Ovary (tissue), 9 donors: Measurements from ENCODE around the gene YTHDF2. TPM values are rescaled to one million over a fixed set of nuclear protein-coding genes. Genes with fewer than 3 reads are reported as not detected.
A peak's percentile ranks its signal among the peaks of the same experiment; 100 is the strongest.

Experiments used
- DNase-seq, 5 donors: peaks; one replicate each; pipeline ENCODE4 v3.0.0-alpha.2; 2019 to 2020
- H3K27ac ChIP-seq, 2 donors: fragments of 200-600 bp; one replicate each; pipeline versions ENCODE4 v1.5.1 to v1.8.0; 2019 to 2022
- H3K27me3 ChIP-seq: fragments of 200-600 bp; one replicate; pipeline ENCODE4 v1.8.0; 2022
- H3K36me3 ChIP-seq: fragments of 200-600 bp; sonication (generic); one replicate; pipeline ENCODE4 v1.5.1; 2019
- H3K4me1 ChIP-seq: one replicate; pipeline ENCODE4 v1.8.1; 2013; ENCODE audit warnings: mild to moderate bottlenecking, moderate library complexity; ENCODE audit not compliant: insufficient read depth
- H3K4me3 ChIP-seq: fragments of 200-600 bp; sonication (generic); one replicate; pipeline ENCODE4 v1.5.1; 2017
- H3K9me3 ChIP-seq, 2 donors: fragments of 200-600 bp in 1 of 2; sonication (generic) in 1 of 2; one replicate each; pipeline versions ENCODE4 v1.5.1 to v1.8.1; 2013 to 2019; ENCODE audit warnings: mild to moderate bottlenecking in 1 of 2, moderate library complexity in 1 of 2
- CTCF ChIP-seq, 3 donors: fragments of 450-650 bp in 2 of 3; fragments of 200-600 bp in 1 of 3; IDR thresholded peaks; one replicate each; pipeline versions ENCODE4 v1.5.1 to v1.8.0; 2016 to 2022; ENCODE audit warnings: antibody characterized with exemption in 3 of 3, mild to moderate bottlenecking in 1 of 3
- EP300 ChIP-seq: sonication (generic); formaldehyde crosslinking; IDR thresholded peaks from one replicate; pipeline ENCODE4 v1.6.1; 2017; ENCODE audit warnings: antibody characterized with exemption
- POLR2A ChIP-seq: fragments of 450-650 bp; IDR thresholded peaks from one replicate; pipeline ENCODE4 v1.6.1; 2017; ENCODE audit warnings: antibody characterized with exemption, mild to moderate bottlenecking, moderate library complexity
- WGBS, 3 donors: extraction: QIAGEN DNeasy Blood & Tissue Kit in 1 of 3; methylation state at CpG; one replicate each; pipeline versions ENCODE4 v1.1.5 to v1.1.7; 2013 to 2017; 5-methylcytosine and 5-hydroxymethylcytosine counted together
- intact Hi-C, 4 donors: fragments of 100-400 bp; cut with DNase I; formaldehyde crosslinking; loops; one replicate each; pipeline versions ENCODE4 v1.11.0 to v1.15.1; 2022 to 2023
- polyA plus RNA-seq, 2 donors: library from polyadenylated mRNA; stranded (reverse); fragments of 200-250 nt in 1 of 2; fragments of 350-450 nt in 1 of 2; fragmentation: Illumina TruSeq in 1 of 2; extraction: RNeasy Lipid Tissue Mini Kit (QIAGEN cat#74804) in 1 of 2; gene quantifications; one replicate each; pipeline ENCODE4 v1.2.3, GENCODE V29; 2013 to 2014
- total RNA-seq, 7 donors: library from RNA; depleted of rRNA in 2 of 7; stranded (reverse); fragments of >200 nt in 2 of 7; fragmentation: NEBNext Ultra II Directional in 3 of 7; extraction: Animal tissue kit (Norgen Biotek cat#: 25700) in 3 of 7; gene quantifications; one replicate each; pipeline versions ENCODE4 v1.1.0 to v1.2.4, GENCODE V29; 2016 to 2023
- donor health status: DM: no; HTN: no; CAD: no; lungs with moderate emphysema.
- donor health status: DM: no; HTN: no; CAD: no.
- donor health status: Bipolar disorder and iron deficiency.
- donor health status: DM: yes; HTN: yes; CAD: no.
- donor health status: DM: no; HTN: no; CAD: no.
- donor health status: DM: yes; HTN: yes; CAD: no.

The YTHDF2 gene
- total and polyA plus RNA-seq, 9 donors: 25.8 to 70.2 (median 54.8) TPM

GRCh38 chr1:28735961-28736449, 735 bp upstream of the YTHDF2 start:
- intact Hi-C loops: loop anchor here in 3 of 4 donors (5.0 to 10.0 kb wide), 2 partner anchors 81 to 94 kb away; partner anchors contain the start of gene TAF12 (in 2 of the 3)
- no peaks in the 10 kb centered on the region for H3K36me3 ChIP-seq
- 3 to 6% (median 4%) methylated on average over 14 to 15 of the region's 15 CpGs for WGBS, 3 donors

GRCh38 chr1:28737307-28738132, 780 bp downstream of the YTHDF2 start:
- intact Hi-C loops: loop anchor here in 3 of 4 donors (5.0 to 10.0 kb wide), 2 partner anchors 83 to 95 kb away; partner anchors contain the start of gene TAF12 (in 2 of the 3)
- 0% methylated on average over 53 of the region's 53 CpGs for WGBS, 3 donors
- no peaks in the 10 kb centered on the region for H3K9me3 ChIP-seq
- H3K4me1 ChIP-seq: peaks cover 5% of the 10 kb centered on the region
- no peaks in the 10 kb centered on the region for H3K27me3 ChIP-seq
- peak overlapping the region; percentile 62 to 83 for H3K27ac ChIP-seq
- no peaks in the 10 kb centered on the region for H3K36me3 ChIP-seq
- peak; percentile 16 to 57 (median 30) for DNase-seq
- TF ChIP-seq EP300 (no peak), CTCF (IDR thresholded peaks at IDR 0.05) (no peak), POLR2A (no peak)
- H3K4me3 ChIP-seq: peak overlapping the region; percentile 98

More at GRCh38 chr1:28735961-28736449, 735 bp upstream of the YTHDF2 start:
- peak overlapping the region; percentile 98 for H3K4me3 ChIP-seq
- no peak for TF ChIP-seq CTCF (IDR thresholded peaks at IDR 0.05)
- no peak for TF ChIP-seq POLR2A
- no peak for TF ChIP-seq EP300
- no peak for DNase-seq
- no peaks in the 10 kb centered on the region for H3K9me3 ChIP-seq
- peaks cover 5% of the 10 kb centered on the region for H3K4me1 ChIP-seq
- H3K27me3 ChIP-seq: no peaks in the 10 kb centered on the region
- H3K27ac ChIP-seq: peak overlapping the region in 1 of 2 donors; percentile 83

- no peaks in the 10 kb centered on the region for H3K36me3 ChIP-seq
- no peak overlapping the region for H3K4me3 ChIP-seq
- H3K9me3 ChIP-seq: no peaks in the 10 kb centered on the region
- peaks cover 8% of the 10 kb centered on the region for H3K4me1 ChIP-seq
- H3K27ac ChIP-seq: no peak overlapping the region
- DNase-seq: no peak
- no peaks in the 10 kb centered on the region for H3K27me3 ChIP-seq
- TF ChIP-seq POLR2A (no peak), EP300 (no peak), CTCF (IDR thresholded peaks at IDR 0.05) (no peak)
- intact Hi-C loops: no loop called here
Measured at GRCh38 chr1:28740118-28740517, 3.4 kb downstream of the YTHDF2 start.

GRCh38 chr1:28744184-28744583, 7.4 kb downstream of the YTHDF2 start:
- no peak for TF ChIP-seq EP300
- TF ChIP-seq CTCF (IDR thresholded peaks at IDR 0.05): no peak
- TF ChIP-seq POLR2A: no peak
- Histone ChIP-seq H3K27me3 (no peaks in the 10 kb centered on the region), H3K9me3 (no peaks in the 10 kb centered on the region), H3K4me1 (peaks cover 14% of the 10 kb centered on the region), H3K4me3 (no peak overlapping the region), H3K27ac (no peak overlapping the region), H3K36me3 (no peaks in the 10 kb centered on the region)
- intact Hi-C loops: no loop called here
- 78 to 85% (median 81%) methylated on average over 4 of the region's 4 CpGs for WGBS, 3 donors
- no peak for DNase-seq
